Liver (tissue), 9 donors: ENCODE data around the gene ASH1L. TPM values are rescaled to one million over a fixed set of nuclear protein-coding genes. Genes with fewer than 3 reads are reported as not detected.
"Not testable (repeated sequence)": the region's sequence is repeated elsewhere in the genome, so short reads cannot be mapped to it uniquely, and the experiment has no call there.

Source experiments
- DNase-seq: peaks from one replicate; pipeline ENCODE4 v3.0.0-alpha.2; 2017; ENCODE audit warnings: low spot score
- H3K27ac ChIP-seq, 2 donors: one replicate each; pipeline ENCODE4 v1.7.0; 2013; ENCODE audit warnings: inconsistent platforms in 2 of 2, low read length in 2 of 2, control low read depth in 1 of 2, low read depth in 1 of 2, mild to moderate bottlenecking in 1 of 2
- H3K27me3 ChIP-seq, 4 donors: one replicate each; pipeline versions ENCODE4 v1.6.1 to v1.7.0; 2013; ENCODE audit warnings: low read length in 3 of 4, inconsistent platforms in 1 of 4, mild to moderate bottlenecking in 1 of 4, moderate library complexity in 1 of 4; ENCODE audit not compliant: control insufficient read depth in 4 of 4, insufficient read depth in 4 of 4
- H3K36me3 ChIP-seq, 4 donors: one replicate each; pipeline versions ENCODE4 v1.6.1 to v1.7.0; 2013; ENCODE audit warnings: low read length in 3 of 4, mild to moderate bottlenecking in 3 of 4, low read depth in 1 of 4, moderate library complexity in 1 of 4; ENCODE audit not compliant: control insufficient read depth in 4 of 4, insufficient read depth in 3 of 4
- H3K4me1 ChIP-seq, 4 donors: one replicate each; pipeline versions ENCODE4 v1.6.1 to v1.7.0; 2013; ENCODE audit warnings: low read length in 3 of 4, mild to moderate bottlenecking in 3 of 4, moderate library complexity in 1 of 4; ENCODE audit not compliant: control insufficient read depth in 4 of 4, insufficient read depth in 4 of 4
- H3K4me3 ChIP-seq, 3 donors: one replicate each; pipeline versions ENCODE4 v1.6.1 to v1.7.0; 2013; ENCODE audit warnings: low read length in 3 of 3, control low read depth in 1 of 3, low read depth in 1 of 3, mild to moderate bottlenecking in 1 of 3
- H3K9ac ChIP-seq, 2 donors: one replicate each; pipeline ENCODE4 v1.7.0; 2013; ENCODE audit warnings: low read length in 2 of 2, mild to moderate bottlenecking in 2 of 2, moderate library complexity in 2 of 2, control low read depth in 1 of 2, low read depth in 1 of 2
- H3K9me3 ChIP-seq, 4 donors: one replicate each; pipeline versions ENCODE4 v1.6.1 to v1.7.0; 2013; ENCODE audit warnings: low read length in 3 of 4; ENCODE audit not compliant: control insufficient read depth in 4 of 4
- ATF3 ChIP-seq: IDR thresholded peaks from 2 replicates; pipeline ENCODE4 v1.6.1; 2016; ENCODE audit warnings: antibody characterized with exemption
- CTCF ChIP-seq: fragments of 150-350 bp; IDR thresholded peaks from 2 replicates; pipeline ENCODE4 v1.5.1; 2017; ENCODE audit warnings: improper control_type of control experiment, low read depth, low read length; ENCODE audit not compliant: missing input control
- EGR1 ChIP-seq, 2 donors: IDR thresholded peaks; 2 replicates each; pipeline ENCODE4 v1.6.1; 2016 to 2018; ENCODE audit warnings: antibody characterized with exemption in 2 of 2, low read depth in 2 of 2
- FOXA1 ChIP-seq: IDR thresholded peaks from 2 replicates; pipeline ENCODE4 v1.6.1; 2016; ENCODE audit warnings: antibody characterized with exemption
- FOXA2 ChIP-seq: IDR thresholded peaks from 2 replicates; pipeline ENCODE4 v1.6.1; 2016; ENCODE audit warnings: antibody characterized with exemption
- GABPA ChIP-seq, 2 donors: IDR thresholded peaks in 1 of 2; conservative IDR thresholded peaks in 1 of 2; 2 replicates each; pipeline ENCODE4 v1.6.1; 2016; ENCODE audit warnings: antibody characterized with exemption in 2 of 2, mild to moderate bottlenecking in 1 of 2, moderate library complexity in 1 of 2
- HNF4A ChIP-seq, 2 donors: conservative IDR thresholded peaks; 2 replicates each; pipeline ENCODE4 v1.6.1; 2016; ENCODE audit warnings: antibody characterized with exemption in 2 of 2, mild to moderate bottlenecking in 2 of 2
- HNF4G ChIP-seq: IDR thresholded peaks from 2 replicates; pipeline ENCODE4 v1.6.1; 2016; ENCODE audit warnings: antibody characterized with exemption
- JUND ChIP-seq, 2 donors: IDR thresholded peaks; 2 replicates each; pipeline ENCODE4 v1.6.1; 2016; ENCODE audit warnings: antibody characterized with exemption in 2 of 2
- MAX ChIP-seq: IDR thresholded peaks from 2 replicates; pipeline ENCODE4 v1.6.1; 2016; ENCODE audit warnings: antibody characterized with exemption
- NR2F2 ChIP-seq: IDR thresholded peaks from 2 replicates; pipeline ENCODE4 v1.6.1; 2016; ENCODE audit warnings: antibody characterized with exemption
- RAD21 ChIP-seq, 2 donors: IDR thresholded peaks; 2 replicates each; pipeline ENCODE4 v1.6.1; 2016; ENCODE audit warnings: antibody characterized with exemption in 2 of 2, mild to moderate bottlenecking in 2 of 2
- REST ChIP-seq: IDR thresholded peaks from 2 replicates; pipeline ENCODE4 v1.6.1; 2016; ENCODE audit warnings: antibody characterized with exemption, mild to moderate bottlenecking
- RXRA ChIP-seq, 2 donors: IDR thresholded peaks; 2 replicates each; pipeline ENCODE4 v1.6.1; 2017 to 2018; ENCODE audit warnings: antibody characterized with exemption in 2 of 2, mild to moderate bottlenecking in 1 of 2
- SP1 ChIP-seq: IDR thresholded peaks from 2 replicates; pipeline ENCODE4 v1.6.1; 2018; ENCODE audit warnings: antibody characterized with exemption, mild to moderate bottlenecking
- TAF1 ChIP-seq: conservative IDR thresholded peaks from 2 replicates; pipeline ENCODE4 v1.6.1; 2016; ENCODE audit warnings: antibody characterized with exemption, mild to moderate bottlenecking
- YY1 ChIP-seq: IDR thresholded peaks from 2 replicates; pipeline ENCODE4 v1.6.1; 2016; ENCODE audit warnings: antibody characterized with exemption, mild to moderate bottlenecking
- ZBTB33 ChIP-seq: IDR thresholded peaks from 2 replicates; pipeline ENCODE4 v1.6.1; 2016; ENCODE audit warnings: antibody characterized with exemption
- WGBS: extraction: QIAGEN DNeasy Blood & Tissue Kit; methylation state at CpG from one replicate; pipeline ENCODE4 v1.1.7; 2013; 5-methylcytosine and 5-hydroxymethylcytosine counted together
- polyA plus RNA-seq, 2 donors: library from polyadenylated mRNA; stranded (reverse) in 1 of 2; unstranded in 1 of 2; fragments of 200-250 nt in 1 of 2; fragments of >200 nt in 1 of 2; fragmentation: Nextera tagmentation in 1 of 2; extraction: Ambion mirVana in 1 of 2; gene quantifications; one replicate each; pipeline versions ENCODE4 v1.2.1 to v1.2.3, GENCODE V29; 2013 to 2015
- total RNA-seq, 2 donors: library from RNA; depleted of rRNA; stranded (reverse); fragments of >200 nt; gene quantifications; one replicate each; pipeline ENCODE4 v1.2.3, GENCODE V29; 2014
- donor health status: healthy.
- donor health status: healthy.
- donor health status: healthy.
- donor health status: healthy.
- donor health status: healthy.

ASH1L gene
- total and polyA plus RNA-seq, 4 donors: 3.9 to 30.3 (median 13.9) TPM

GRCh38 chr1:155607708-155608107, 45.1 kb upstream of the ASH1L start:
- Histone ChIP-seq H3K4me1 (peaks cover 0 to 5% (median 3%) of the 10 kb centered on the region in 4 donors), H3K9ac (no peak overlapping the region), H3K9me3 (no peaks in the 10 kb centered on the region), H3K4me3 (no peak overlapping the region), H3K27ac (no peak overlapping the region), H3K36me3 (peaks cover 0 to 4% (median 1%) of the 10 kb centered on the region in 4 donors), H3K27me3 (no peaks in the 10 kb centered on the region)
- 81% methylated on average over 7 of the region's 7 CpGs for WGBS
- TF ChIP-seq GABPA (IDR thresholded peaks at IDR 0.05 in 1 of 2, conservative IDR thresholded peaks at IDR 0.05 in 1 of 2) (no peak), JUND (IDR thresholded peaks at IDR 0.05) (no peak), FOXA2 (no peak), ZBTB33 (no peak), RXRA (IDR thresholded peaks at IDR 0.05) (no peak), FOXA1 (no peak), HNF4A (conservative IDR thresholded peaks at IDR 0.05) (no peak), EGR1 (IDR thresholded peaks at IDR 0.05; ENCODE audit: low read depth in 2 of 2) (no peak), CTCF (no peak), HNF4G (no peak), NR2F2 (no peak), MAX (no peak), ATF3 (no peak), SP1 (no peak), RAD21 (IDR thresholded peaks at IDR 0.05) (no peak), YY1 (no peak), TAF1 (no peak), REST (no peak)
- DNase-seq: no peak

GRCh38 chr1:155599828-155600572, 37.4 kb upstream of the ASH1L start:
- H3K9me3 ChIP-seq, H3K27me3 ChIP-seq, DNase-seq, H3K4me3 ChIP-seq, H3K9ac ChIP-seq, H3K27ac ChIP-seq, H3K36me3 ChIP-seq, H3K4me1 ChIP-seq: not testable (repeated sequence)
- WGBS: 52% methylated on average over 12 of the region's 12 CpGs
